Breast epithelium (tissue), 3 donors: ENCODE measurements around the gene ATP8B3.

Experiments used
- CTCF ChIP-seq, 3 donors: fragments of 450-650 bp; IDR thresholded peaks; one replicate each; pipeline ENCODE4 v1.5.1; 2016 to 2017; ENCODE audit warnings: antibody characterized with exemption in 3 of 3, mild to moderate bottlenecking in 3 of 3, moderate library complexity in 3 of 3
- POLR2A ChIP-seq: fragments of 450-650 bp; IDR thresholded peaks from one replicate; pipeline ENCODE4 v1.6.1; 2016; ENCODE audit warnings: antibody characterized with exemption, mild to moderate bottlenecking, moderate library complexity
- POLR2AphosphoS5 ChIP-seq, 3 donors: sonication (generic); formaldehyde crosslinking; IDR thresholded peaks; one replicate each; pipeline ENCODE4 v1.6.1; 2017; ENCODE audit warnings: antibody characterized with exemption in 3 of 3

- no peak for TF ChIP-seq CTCF (IDR thresholded peaks at IDR 0.05)
- no peak for TF ChIP-seq POLR2A
- TF ChIP-seq POLR2AphosphoS5 (IDR thresholded peaks at IDR 0.05): no peak
Measured at GRCh38 chr19:1861599-1862031, 49.5 kb upstream of the ATP8B3 start.
